ENCODE results near the gene OSBPL7.

Gene OSBPL7

DNA sequence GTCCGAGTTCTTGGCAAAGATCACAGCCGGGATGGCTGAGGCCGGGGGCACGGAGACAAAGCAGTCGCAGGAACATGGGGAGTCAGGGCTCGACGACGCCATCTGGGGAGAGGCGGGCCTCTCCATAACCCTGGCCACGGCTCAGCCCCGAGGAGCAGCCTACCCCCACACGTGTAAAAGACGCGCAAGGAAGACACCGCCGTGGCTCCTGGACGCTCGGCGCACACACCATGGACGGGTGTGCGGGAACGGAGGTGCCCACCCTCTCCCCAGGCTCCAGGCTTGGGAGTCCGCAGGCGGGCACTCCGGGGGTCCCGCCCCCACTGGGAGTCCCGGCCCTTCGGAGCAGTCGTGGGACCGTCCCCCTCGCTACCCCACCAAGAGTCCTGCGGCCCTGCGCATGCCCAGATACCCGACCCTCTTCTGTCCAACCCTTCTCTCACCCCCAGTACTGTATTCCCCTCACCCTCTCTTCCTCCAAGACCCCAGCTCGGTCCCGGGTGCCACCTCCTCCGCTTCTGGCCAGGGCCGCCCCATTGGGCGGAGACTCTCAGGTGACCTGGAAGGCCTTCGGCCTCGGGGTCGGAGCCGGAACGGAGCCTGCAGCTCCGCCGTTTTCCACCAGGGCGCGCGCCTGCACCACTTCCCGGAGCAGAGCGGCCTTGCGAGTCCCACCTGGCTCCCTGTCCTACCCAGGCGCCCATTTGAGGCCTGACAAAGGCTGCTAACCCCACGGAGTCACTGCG, 19.3 kb upstream of the OSBPL7 start, which contains the start of gene SCRN2:
SCRN2 (minus strand) TSS at position 532 of the 746 bp plus-strand sequence; CDS start at position 102, 430 bp downstream.
- H3K27ac ChIP-seq: peak within 1 kb of the TSS; percentile 63
- peak within 1 kb of the TSS; percentile 93 for H2AFZ ChIP-seq
- H3K36me3 ChIP-seq (ENCODE audit: control insufficient read depth, insufficient read depth, low read length): no peaks in the 10 kb centered on the region

DNA sequence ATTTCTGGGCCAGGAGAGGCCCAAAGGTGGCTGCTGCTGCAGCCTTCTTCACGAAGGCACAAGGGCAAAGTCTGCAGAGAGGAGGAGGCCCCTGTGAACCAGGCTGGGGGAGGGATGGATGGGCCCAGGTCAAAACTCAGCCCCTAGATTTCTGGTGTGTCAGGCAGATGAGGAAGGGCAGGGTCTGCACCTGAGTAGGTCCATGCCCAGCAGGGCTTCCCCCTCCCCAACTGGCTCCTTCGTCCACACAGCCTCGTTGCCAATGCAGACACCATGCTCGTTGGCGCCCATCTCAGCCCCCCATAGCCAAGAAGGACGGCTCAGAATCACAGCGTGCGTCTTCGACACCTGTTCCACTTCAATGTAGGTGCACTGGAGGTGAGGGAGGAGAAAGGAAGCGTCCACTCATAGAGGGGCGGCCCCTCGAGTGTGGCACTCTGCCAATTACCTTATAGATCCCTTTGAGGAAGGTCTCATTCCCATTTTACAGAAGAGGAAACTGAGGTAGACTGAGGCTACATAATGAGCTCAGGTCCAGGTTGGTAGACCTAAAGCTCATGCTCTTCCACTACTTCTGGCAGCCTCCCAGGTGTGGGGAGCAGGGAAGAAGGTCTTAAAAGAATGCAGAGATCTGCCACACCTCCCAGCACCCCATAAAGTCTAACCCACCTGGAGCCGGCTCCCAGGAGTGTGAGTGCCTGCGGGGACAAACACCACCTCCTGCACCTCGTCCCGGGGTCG, 18.6 kb upstream of the OSBPL7 start:
- Histone ChIP-seq H3K36me3 (ENCODE audit: control insufficient read depth, insufficient read depth, low read length) (no peaks in the 10 kb centered on the region), H3K9ac (peak overlapping the region; percentile 8), H3K4me3 (ENCODE audit: low read depth, low read length) (peak overlapping the region; percentile 85), H3K9me3 (ENCODE audit: control insufficient read depth, low read length) (no peaks in the 10 kb centered on the region), H3K4me2 (ENCODE audit: low read length) (peak overlapping the region; percentile 98), H3K27me3 (ENCODE audit: control insufficient read depth, insufficient read depth, low read length) (no peaks in the 10 kb centered on the region), H3K79me2 (no peaks in the 10 kb centered on the region), H3K27ac (no peak overlapping the region), H3K4me1 (peaks cover 42% of the 10 kb centered on the region), H2AFZ (peak overlapping the region; percentile 93)
- TF ChIP-seq, protein P1, sequence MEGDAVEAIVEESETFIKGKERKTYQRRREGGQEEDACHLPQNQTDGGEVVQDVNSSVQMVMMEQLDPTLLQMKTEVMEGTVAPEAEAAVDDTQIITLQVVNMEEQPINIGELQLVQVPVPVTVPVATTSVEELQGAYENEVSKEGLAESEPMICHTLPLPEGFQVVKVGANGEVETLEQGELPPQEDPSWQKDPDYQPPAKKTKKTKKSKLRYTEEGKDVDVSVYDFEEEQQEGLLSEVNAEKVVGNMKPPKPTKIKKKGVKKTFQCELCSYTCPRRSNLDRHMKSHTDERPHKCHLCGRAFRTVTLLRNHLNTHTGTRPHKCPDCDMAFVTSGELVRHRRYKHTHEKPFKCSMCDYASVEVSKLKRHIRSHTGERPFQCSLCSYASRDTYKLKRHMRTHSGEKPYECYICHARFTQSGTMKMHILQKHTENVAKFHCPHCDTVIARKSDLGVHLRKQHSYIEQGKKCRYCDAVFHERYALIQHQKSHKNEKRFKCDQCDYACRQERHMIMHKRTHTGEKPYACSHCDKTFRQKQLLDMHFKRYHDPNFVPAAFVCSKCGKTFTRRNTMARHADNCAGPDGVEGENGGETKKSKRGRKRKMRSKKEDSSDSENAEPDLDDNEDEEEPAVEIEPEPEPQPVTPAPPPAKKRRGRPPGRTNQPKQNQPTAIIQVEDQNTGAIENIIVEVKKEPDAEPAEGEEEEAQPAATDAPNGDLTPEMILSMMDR (IDR thresholded peaks at IDR 0.05): no peak

More for the DNA sequence above, 19.3 kb upstream of the OSBPL7 start, which contains the start of gene SCRN2:
- H3K9ac ChIP-seq: peak within 1 kb of the TSS; percentile 8
- H3K4me3 ChIP-seq (ENCODE audit: low read depth, low read length): peak within 1 kb of the TSS; percentile 85
- H3K4me2 ChIP-seq (ENCODE audit: low read length): peak within 1 kb of the TSS; percentile 98
- peaks cover 48% of the 10 kb centered on the region for H3K4me1 ChIP-seq
- peaks cover 4% of the 10 kb centered on the region for H3K79me2 ChIP-seq
- TF ChIP-seq, protein P1 (IDR thresholded peaks at IDR 0.05): peak; percentile 99
- no peaks in the 10 kb centered on the region for H3K27me3 ChIP-seq (ENCODE audit: control insufficient read depth, insufficient read depth, low read length)
- no peaks in the 10 kb centered on the region for H3K9me3 ChIP-seq (ENCODE audit: control insufficient read depth, low read length)

DNA sequence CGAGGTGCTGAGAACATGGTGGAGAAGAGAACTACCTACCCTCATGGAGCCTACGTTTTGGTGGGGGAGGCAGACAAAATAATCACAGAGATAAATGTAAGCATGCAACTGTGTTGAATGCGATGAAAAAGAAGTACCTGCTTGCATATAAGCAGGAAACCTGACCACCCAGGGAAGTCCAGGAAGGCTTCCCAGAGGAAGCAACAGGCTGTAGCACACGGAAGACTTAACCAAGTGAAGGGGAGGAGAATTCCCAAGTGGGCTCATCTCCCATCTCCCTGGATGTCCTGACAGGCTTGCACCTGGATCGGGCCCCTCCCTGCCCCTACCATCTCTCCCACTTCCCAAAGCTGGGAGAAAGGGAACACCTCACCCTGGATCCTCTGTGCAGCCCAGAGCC, 17.5 kb upstream of the OSBPL7 start:
- H3K79me2 ChIP-seq: no peaks in the 10 kb centered on the region
- H3K4me3 ChIP-seq (ENCODE audit: low read depth, low read length): no peak overlapping the region
- H3K9ac ChIP-seq: no peak overlapping the region
- no peaks in the 10 kb centered on the region for H3K9me3 ChIP-seq (ENCODE audit: control insufficient read depth, low read length)
- no peaks in the 10 kb centered on the region for H3K36me3 ChIP-seq (ENCODE audit: control insufficient read depth, insufficient read depth, low read length)
- no peak overlapping the region for H3K27ac ChIP-seq
- H2AFZ ChIP-seq: no peak overlapping the region
- H3K27me3 ChIP-seq (ENCODE audit: control insufficient read depth, insufficient read depth, low read length): no peaks in the 10 kb centered on the region
- H3K4me1 ChIP-seq: peaks cover 33% of the 10 kb centered on the region
- TF ChIP-seq, protein P1 (IDR thresholded peaks at IDR 0.05): no peak
- no peak overlapping the region for H3K4me2 ChIP-seq (ENCODE audit: low read length)

DNA sequence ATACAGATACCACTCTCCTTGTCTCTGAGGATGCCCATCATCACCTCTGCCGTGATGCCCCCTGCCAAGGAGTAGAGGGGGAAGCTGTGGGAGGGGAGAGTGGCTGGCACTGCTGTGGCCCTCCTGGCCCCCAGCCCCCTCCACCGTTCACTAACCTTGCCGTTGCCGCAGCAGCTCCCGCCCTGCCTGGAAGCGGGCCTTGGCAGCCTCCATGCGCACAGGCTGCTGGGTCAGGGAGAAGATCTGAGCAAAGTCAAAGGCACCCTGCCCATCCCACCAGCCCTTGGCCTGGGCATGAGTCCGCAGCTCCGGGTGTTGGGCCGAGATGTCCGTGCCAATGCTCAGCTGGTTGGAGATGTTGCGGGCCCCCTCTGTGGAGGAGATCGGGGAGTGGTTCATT, 17.0 kb upstream of the OSBPL7 start:
- Histone ChIP-seq H3K9ac (no peak overlapping the region), H2AFZ (no peak overlapping the region), H3K27me3 (ENCODE audit: control insufficient read depth, insufficient read depth, low read length) (no peaks in the 10 kb centered on the region), H3K27ac (no peak overlapping the region), H3K36me3 (ENCODE audit: control insufficient read depth, insufficient read depth, low read length) (no peaks in the 10 kb centered on the region), H3K79me2 (no peaks in the 10 kb centered on the region), H3K4me2 (ENCODE audit: low read length) (no peak overlapping the region), H3K9me3 (ENCODE audit: control insufficient read depth, low read length) (no peaks in the 10 kb centered on the region), H3K4me3 (ENCODE audit: low read depth, low read length) (no peak overlapping the region), H3K4me1 (peaks cover 29% of the 10 kb centered on the region)
- TF ChIP-seq, protein P1 (IDR thresholded peaks at IDR 0.05): no peak
